Purkinje cell (primary cell): Measurements from ENCODE around the gene OIT3. TPM values are rescaled to one million over a fixed set of nuclear protein-coding genes. Genes with fewer than 3 reads are reported as not detected.

Experiments used
- polyA plus RNA-seq: library from polyadenylated mRNA; unstranded; fragments of >200 nt; fragmentation: Nextera tagmentation; gene quantifications from 2 replicates; pipeline ENCODE4 v1.2.1, GENCODE V29; 2014

The OIT3 gene
- polyA plus RNA-seq: 0.15 and 0.39 TPM in 2 replicates

GRCh38 chr10:72893136-72893798, at the start of gene OIT3:
OIT3 (plus strand) TSS chr10:72893739; CDS start chr10:72893799, 60 bp downstream.

GRCh38 chr10:72954596-72955554, 61.3 kb downstream of the OIT3 start, which contains the start of gene PLA2G12B:
PLA2G12B (minus strand) TSS chr10:72954806; CDS start chr10:72954685, 121 bp downstream.

Other genes starting within 250 kb of the OIT3 start
- 11.7 and 18.9 TPM in 2 replicates for gene MCU, start 201.6 kb upstream of the OIT3 start, polyA plus RNA-seq
- 0.28 TPM in 1 of 2 replicates, not detected in the other for gene PLA2G12B, start 61.1 kb downstream of the OIT3 start, polyA plus RNA-seq
- gene P4HA1, start 203.1 kb downstream of the OIT3 start, polyA plus RNA-seq: 9.3 and 13.7 TPM in 2 replicates
- gene NUDT13, start 216.7 kb downstream of the OIT3 start, polyA plus RNA-seq: not detected in 2 replicates